ENCODE measurements around the gene KRTAP5-8. TPM values are rescaled to one million over a fixed set of nuclear protein-coding genes. Genes with fewer than 3 reads are reported as not detected.

Gene KRTAP5-8
- total and polyA plus RNA-seq, 2 of the 4 experiments (the other 2 are of a cell fraction) = 0.07 TPM; not detected in 1

GRCh38 chr11:71542879-71543777 is 5.3 kb downstream of the KRTAP5-8 start:
- Histone ChIP-seq H3K27me3 (ENCODE audit: control insufficient read depth, insufficient read depth, low read length) (peaks cover 18% of the 10 kb centered on the region), H2AK5ac (ENCODE audit: low read depth, low read length) (no peak overlapping the region), H3K56ac (ENCODE audit: extremely low read depth, insufficient read depth, low read length) (no peak overlapping the region), H3K9ac (ENCODE audit: low read depth, low read length) (no peak overlapping the region), H3K79me1 (ENCODE audit: low read depth in 1 of 2, low read length in 2 of 2) (no peaks in the 10 kb centered on the region), H3K4me2 (ENCODE audit: low read depth, low read length) (no peak overlapping the region), H3K9me3 (ENCODE audit: control insufficient read depth, insufficient read depth, low read length) (no peaks in the 10 kb centered on the region), H4K8ac (ENCODE audit: low read depth in 2 of 2, low read length in 2 of 2) (no peak overlapping the region), H2AFZ (replicated peaks; ENCODE audit: low read length, poor library complexity) (no peak overlapping the region), H3K4me3 (ENCODE audit: insufficient read depth, low read depth, low read length) (no peak overlapping the region), H2BK15ac (ENCODE audit: low read depth, low read length) (no peak overlapping the region), H2BK120ac (ENCODE audit: low read depth, low read length) (no peak overlapping the region), H3K36me3 (ENCODE audit: control insufficient read depth, insufficient read depth, low read length) (no peaks in the 10 kb centered on the region), H3K23ac (ENCODE audit: low read depth, low read length) (no peak overlapping the region), H3K27ac (ENCODE audit: insufficient read depth, low read length) (no peak overlapping the region), H4K5ac (ENCODE audit: low read depth, low read length) (no peak overlapping the region), H3K14ac (replicated peaks; ENCODE audit: low read depth, low read length) (no peak overlapping the region), H3K4ac (ENCODE audit: low read depth, low read length) (no peak overlapping the region), H3K9me1 (ENCODE audit: insufficient read depth, low read length) (no peaks in the 10 kb centered on the region), H3K18ac (ENCODE audit: low read depth, low read length) (no peak overlapping the region), H2BK5ac (ENCODE audit: low read depth, low read length, poor library complexity, severe bottlenecking) (no peak overlapping the region), H2AK9ac (replicated peaks; ENCODE audit: low read depth, low read length, poor library complexity) (no peak overlapping the region), H3K4me1 (ENCODE audit: control insufficient read depth, insufficient read depth, low read length) (no peaks in the 10 kb centered on the region), H4K91ac (ENCODE audit: insufficient read depth, low read depth, low read length) (no peak overlapping the region), H4K20me1 (ENCODE audit: insufficient read depth, low read length) (no peaks in the 10 kb centered on the region), H2BK20ac (ENCODE audit: low read depth, low read length) (no peak overlapping the region)
- dilution Hi-C loops (cut with HindIII; ENCODE audit: low sequenced_read_pairs, unreplicated experiment) (no loop called here), intact Hi-C loops (cut with micrococcal nuclease) (no loop called here), in situ Hi-C loops (cut with MboI; ENCODE audit: low sequenced_read_pairs) (no loop called here)
- ATAC-seq (ENCODE audit: low read depth) = no peak
- ChIA-PET CTCF (no interaction called here), POLR2A (ENCODE audit: unreplicated experiment) (no interaction called here)
- WGBS, 2 experiments (ENCODE audit: extremely low coverage in 2 of 2, insufficient read length in 1 of 2) = 40% methylated on average over 6 of the region's 15 CpGs; no CpG with 5 or more reads in 1 of the 2 experiments
- BruUV-seq (replicated peaks) = no TSS peak
- DNase-seq = no peak
- TF ChIP-seq MAFK (IDR thresholded peaks at IDR 0.05; ENCODE audit: low read depth, low read length) (no peak), RFX5 (IDR thresholded peaks at IDR 0.05; ENCODE audit: low read depth, low read length) (no peak), FOS (IDR thresholded peaks at IDR 0.05; ENCODE audit: low read depth, low read length) (no peak), MAZ (IDR thresholded peaks at IDR 0.05; ENCODE audit: borderline replicate concordance, low read depth, low read length) (no peak), BHLHE40 (IDR thresholded peaks at IDR 0.05; ENCODE audit: low read depth, low read length) (no peak)
